ENCODE data around the gene RASGEF1B. TPM values are rescaled to one million over a fixed set of nuclear protein-coding genes. Genes with fewer than 3 reads are reported as not detected.
A peak's percentile ranks its signal among the peaks of the same experiment; 100 is the strongest.

Gene RASGEF1B
- total and polyA plus RNA-seq, 9 of the 15 experiments (the other 6 are each of a cell fraction or from before 2014, with no cell fraction given), result 0.04 to 0.57 (median 0.22) TPM

GRCh38 chr4:81421346-81422218, 50.1 kb downstream of the RASGEF1B start (continued):
- TF ChIP-seq MGA (IDR thresholded peaks at IDR 0.05) (no peak; the same call in none of the 2 replicates), ATF2 (CRISPR knock-in tag; IDR thresholded peaks at IDR 0.05) (no peak), CTCF (IDR thresholded peaks at IDR 0.05 in 2 of 3, conservative IDR thresholded peaks at IDR 0.05 in 1 of 3; ENCODE audit: insufficient read depth in 2 of 3, low read depth in 1 of 3, low read length in 3 of 3) (no peak), HEY1 (CRISPR knock-in tag; IDR thresholded peaks at IDR 0.05; ENCODE audit: borderline replicate concordance) (no peak), TBP (optimal IDR thresholded peaks at IDR 0.05; ENCODE audit: low read depth, low read length) (peak; percentile 44), SMARCE1 (IDR thresholded peaks at IDR 0.05) (peak; percentile 99), ZSCAN29 (IDR thresholded peaks at IDR 0.05) (no peak; the same call in 1 of the 2 replicates), ZNF76 (CRISPR knock-in tag; IDR thresholded peaks at IDR 0.05; ENCODE audit: borderline replicate concordance) (no peak), JUND (IDR thresholded peaks at IDR 0.05; ENCODE audit: borderline replicate concordance, low read depth, low read length) (peak; percentile 100), JUND (tag; IDR thresholded peaks at IDR 0.05; ENCODE audit: borderline replicate concordance, low read depth, low read length) (peak; percentile 100)

All from K562 (cell line).